WTC11 (cell line): ENCODE results near the gene ASTN2.

Experiments used
- FOXK1 ChIP-seq: sonication (generic); formaldehyde crosslinking; IDR thresholded peaks from 2 replicates; pipeline ENCODE4 v1.8.0; 2022; ENCODE audit warnings: mild to moderate bottlenecking, moderate library complexity, missing genetic modification reagents
- FOXP1 ChIP-seq: sonication (generic); formaldehyde crosslinking; IDR thresholded peaks from 2 replicates; pipeline ENCODE4 v1.8.0; 2022; ENCODE audit warnings: missing genetic modification reagents, mild to moderate bottlenecking, moderate library complexity, borderline replicate concordance
- JUN ChIP-seq: sonication (generic); formaldehyde crosslinking; IDR thresholded peaks from 2 replicates; pipeline ENCODE4 v1.8.0; 2023; ENCODE audit warnings: mild to moderate bottlenecking, missing genetic modification reagents
- NR3C1 ChIP-seq: sonication (generic); formaldehyde crosslinking; conservative IDR thresholded peaks from 2 replicates; pipeline ENCODE4 v1.8.1; 2023; ENCODE audit warnings: low read depth, mild to moderate bottlenecking, missing genetic modification reagents
- SP1 ChIP-seq: sonication (generic); formaldehyde crosslinking; conservative IDR thresholded peaks from 2 replicates; pipeline ENCODE4 v1.8.1; 2022; ENCODE audit warnings: missing genetic modification reagents
- ZNF263 ChIP-seq: sonication (generic); formaldehyde crosslinking; IDR thresholded peaks from 2 replicates; pipeline ENCODE4 v1.8.1; 2022; ENCODE audit warnings: low read depth, mild to moderate bottlenecking, moderate library complexity, missing genetic modification reagents
- ZNF671 ChIP-seq: fragments of 250-450 bp; sonication (Bioruptor Pico); IDR thresholded peaks from 2 replicates; pipeline ENCODE4 v1.8.0; 2021; ENCODE audit warnings: mild to moderate bottlenecking
- TF ChIP-seq, protein P1 (sequence below): sonication (generic); formaldehyde crosslinking; IDR thresholded peaks from 2 replicates; pipeline ENCODE4 v1.8.1; 2022; ENCODE audit warnings: low read depth, missing genetic modification reagents, borderline replicate concordance
- TF ChIP-seq, protein P2 (sequence below): sonication (generic); formaldehyde crosslinking; conservative IDR thresholded peaks from 2 replicates; pipeline ENCODE4 v1.8.1; 2023; ENCODE audit warnings: mild to moderate bottlenecking, low read depth, missing genetic modification reagents, moderate library complexity
- TF ChIP-seq, protein P3 (sequence below): sonication (generic); formaldehyde crosslinking; IDR thresholded peaks from 2 replicates; pipeline ENCODE4 v1.8.1; 2022; ENCODE audit warnings: mild to moderate bottlenecking, moderate library complexity, missing genetic modification reagents
- TF ChIP-seq, protein P4 (sequence below): sonication (generic); formaldehyde crosslinking; IDR thresholded peaks from 2 replicates; pipeline ENCODE4 v1.8.1; 2023; ENCODE audit warnings: mild to moderate bottlenecking, missing genetic modification reagents
- TF ChIP-seq, protein P5 (sequence below): sonication (generic); formaldehyde crosslinking; conservative IDR thresholded peaks from 2 replicates; pipeline ENCODE4 v1.8.1; 2022; ENCODE audit warnings: mild to moderate bottlenecking, missing genetic modification reagents
- TF ChIP-seq, protein P6 (sequence below): fragments of 200-600 bp; IDR thresholded peaks from 2 replicates; pipeline ENCODE4 v1.8.0; 2022; ENCODE audit warnings: antibody characterized with exemption
- TF ChIP-seq, protein P7 (sequence below): sonication (generic); formaldehyde crosslinking; IDR thresholded peaks from 2 replicates; pipeline ENCODE4 v1.8.0; 2022; ENCODE audit warnings: mild to moderate bottlenecking, missing genetic modification reagents

DNA sequence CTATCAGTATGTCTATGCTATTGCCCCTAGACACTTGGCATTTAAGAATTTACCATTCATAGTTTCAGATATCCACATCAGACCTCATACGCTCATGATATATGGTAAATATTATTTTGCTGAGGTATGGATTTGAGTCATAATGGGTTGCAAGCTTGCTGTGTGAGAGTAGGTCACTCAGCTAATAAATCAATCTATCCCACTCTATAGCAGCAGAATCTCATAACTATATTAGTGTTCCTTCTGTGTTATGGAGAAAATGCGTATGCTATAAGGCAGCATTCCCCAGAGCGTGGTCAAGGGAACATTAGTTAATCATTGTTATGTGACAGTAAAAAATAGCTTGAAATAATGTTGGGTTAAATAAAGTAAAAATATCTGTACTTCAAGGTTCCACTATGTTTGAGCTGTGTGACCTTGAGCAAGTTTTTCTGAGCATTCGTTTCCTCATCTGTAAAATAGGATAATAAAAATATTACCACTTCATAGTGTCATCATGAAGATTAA lies 720.0 kb downstream of the ASTN2 start:
- TF ChIP-seq, protein P1, sequence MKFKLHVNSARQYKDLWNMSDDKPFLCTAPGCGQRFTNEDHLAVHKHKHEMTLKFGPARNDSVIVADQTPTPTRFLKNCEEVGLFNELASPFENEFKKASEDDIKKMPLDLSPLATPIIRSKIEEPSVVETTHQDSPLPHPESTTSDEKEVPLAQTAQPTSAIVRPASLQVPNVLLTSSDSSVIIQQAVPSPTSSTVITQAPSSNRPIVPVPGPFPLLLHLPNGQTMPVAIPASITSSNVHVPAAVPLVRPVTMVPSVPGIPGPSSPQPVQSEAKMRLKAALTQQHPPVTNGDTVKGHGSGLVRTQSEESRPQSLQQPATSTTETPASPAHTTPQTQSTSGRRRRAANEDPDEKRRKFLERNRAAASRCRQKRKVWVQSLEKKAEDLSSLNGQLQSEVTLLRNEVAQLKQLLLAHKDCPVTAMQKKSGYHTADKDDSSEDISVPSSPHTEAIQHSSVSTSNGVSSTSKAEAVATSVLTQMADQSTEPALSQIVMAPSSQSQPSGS (CRISPR knock-in tag) = no peak
- TF ChIP-seq, protein P2, sequence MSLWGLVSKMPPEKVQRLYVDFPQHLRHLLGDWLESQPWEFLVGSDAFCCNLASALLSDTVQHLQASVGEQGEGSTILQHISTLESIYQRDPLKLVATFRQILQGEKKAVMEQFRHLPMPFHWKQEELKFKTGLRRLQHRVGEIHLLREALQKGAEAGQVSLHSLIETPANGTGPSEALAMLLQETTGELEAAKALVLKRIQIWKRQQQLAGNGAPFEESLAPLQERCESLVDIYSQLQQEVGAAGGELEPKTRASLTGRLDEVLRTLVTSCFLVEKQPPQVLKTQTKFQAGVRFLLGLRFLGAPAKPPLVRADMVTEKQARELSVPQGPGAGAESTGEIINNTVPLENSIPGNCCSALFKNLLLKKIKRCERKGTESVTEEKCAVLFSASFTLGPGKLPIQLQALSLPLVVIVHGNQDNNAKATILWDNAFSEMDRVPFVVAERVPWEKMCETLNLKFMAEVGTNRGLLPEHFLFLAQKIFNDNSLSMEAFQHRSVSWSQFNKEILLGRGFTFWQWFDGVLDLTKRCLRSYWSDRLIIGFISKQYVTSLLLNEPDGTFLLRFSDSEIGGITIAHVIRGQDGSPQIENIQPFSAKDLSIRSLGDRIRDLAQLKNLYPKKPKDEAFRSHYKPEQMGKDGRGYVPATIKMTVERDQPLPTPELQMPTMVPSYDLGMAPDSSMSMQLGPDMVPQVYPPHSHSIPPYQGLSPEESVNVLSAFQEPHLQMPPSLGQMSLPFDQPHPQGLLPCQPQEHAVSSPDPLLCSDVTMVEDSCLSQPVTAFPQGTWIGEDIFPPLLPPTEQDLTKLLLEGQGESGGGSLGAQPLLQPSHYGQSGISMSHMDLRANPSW = no peak
- TF ChIP-seq NR3C1 (CRISPR knock-in tag) (no peak), FOXK1 (CRISPR knock-in tag) (no peak), JUN (no peak), SP1 (no peak), ZNF671 (no peak), FOXP1 (no peak), ZNF263 (no peak)
- TF ChIP-seq, protein P3, sequence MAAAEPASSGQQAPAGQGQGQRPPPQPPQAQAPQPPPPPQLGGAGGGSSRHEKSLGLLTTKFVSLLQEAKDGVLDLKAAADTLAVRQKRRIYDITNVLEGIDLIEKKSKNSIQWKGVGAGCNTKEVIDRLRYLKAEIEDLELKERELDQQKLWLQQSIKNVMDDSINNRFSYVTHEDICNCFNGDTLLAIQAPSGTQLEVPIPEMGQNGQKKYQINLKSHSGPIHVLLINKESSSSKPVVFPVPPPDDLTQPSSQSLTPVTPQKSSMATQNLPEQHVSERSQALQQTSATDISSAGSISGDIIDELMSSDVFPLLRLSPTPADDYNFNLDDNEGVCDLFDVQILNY (CRISPR knock-in tag) = no peak
- TF ChIP-seq, protein P4, sequence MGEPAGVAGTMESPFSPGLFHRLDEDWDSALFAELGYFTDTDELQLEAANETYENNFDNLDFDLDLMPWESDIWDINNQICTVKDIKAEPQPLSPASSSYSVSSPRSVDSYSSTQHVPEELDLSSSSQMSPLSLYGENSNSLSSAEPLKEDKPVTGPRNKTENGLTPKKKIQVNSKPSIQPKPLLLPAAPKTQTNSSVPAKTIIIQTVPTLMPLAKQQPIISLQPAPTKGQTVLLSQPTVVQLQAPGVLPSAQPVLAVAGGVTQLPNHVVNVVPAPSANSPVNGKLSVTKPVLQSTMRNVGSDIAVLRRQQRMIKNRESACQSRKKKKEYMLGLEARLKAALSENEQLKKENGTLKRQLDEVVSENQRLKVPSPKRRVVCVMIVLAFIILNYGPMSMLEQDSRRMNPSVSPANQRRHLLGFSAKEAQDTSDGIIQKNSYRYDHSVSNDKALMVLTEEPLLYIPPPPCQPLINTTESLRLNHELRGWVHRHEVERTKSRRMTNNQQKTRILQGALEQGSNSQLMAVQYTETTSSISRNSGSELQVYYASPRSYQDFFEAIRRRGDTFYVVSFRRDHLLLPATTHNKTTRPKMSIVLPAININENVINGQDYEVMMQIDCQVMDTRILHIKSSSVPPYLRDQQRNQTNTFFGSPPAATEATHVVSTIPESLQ = no peak
- TF ChIP-seq, protein P5, sequence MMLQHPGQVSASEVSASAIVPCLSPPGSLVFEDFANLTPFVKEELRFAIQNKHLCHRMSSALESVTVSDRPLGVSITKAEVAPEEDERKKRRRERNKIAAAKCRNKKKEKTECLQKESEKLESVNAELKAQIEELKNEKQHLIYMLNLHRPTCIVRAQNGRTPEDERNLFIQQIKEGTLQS (CRISPR knock-in tag) = no peak
- TF ChIP-seq, protein P6, sequence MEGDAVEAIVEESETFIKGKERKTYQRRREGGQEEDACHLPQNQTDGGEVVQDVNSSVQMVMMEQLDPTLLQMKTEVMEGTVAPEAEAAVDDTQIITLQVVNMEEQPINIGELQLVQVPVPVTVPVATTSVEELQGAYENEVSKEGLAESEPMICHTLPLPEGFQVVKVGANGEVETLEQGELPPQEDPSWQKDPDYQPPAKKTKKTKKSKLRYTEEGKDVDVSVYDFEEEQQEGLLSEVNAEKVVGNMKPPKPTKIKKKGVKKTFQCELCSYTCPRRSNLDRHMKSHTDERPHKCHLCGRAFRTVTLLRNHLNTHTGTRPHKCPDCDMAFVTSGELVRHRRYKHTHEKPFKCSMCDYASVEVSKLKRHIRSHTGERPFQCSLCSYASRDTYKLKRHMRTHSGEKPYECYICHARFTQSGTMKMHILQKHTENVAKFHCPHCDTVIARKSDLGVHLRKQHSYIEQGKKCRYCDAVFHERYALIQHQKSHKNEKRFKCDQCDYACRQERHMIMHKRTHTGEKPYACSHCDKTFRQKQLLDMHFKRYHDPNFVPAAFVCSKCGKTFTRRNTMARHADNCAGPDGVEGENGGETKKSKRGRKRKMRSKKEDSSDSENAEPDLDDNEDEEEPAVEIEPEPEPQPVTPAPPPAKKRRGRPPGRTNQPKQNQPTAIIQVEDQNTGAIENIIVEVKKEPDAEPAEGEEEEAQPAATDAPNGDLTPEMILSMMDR = no peak
- TF ChIP-seq, protein P7, sequence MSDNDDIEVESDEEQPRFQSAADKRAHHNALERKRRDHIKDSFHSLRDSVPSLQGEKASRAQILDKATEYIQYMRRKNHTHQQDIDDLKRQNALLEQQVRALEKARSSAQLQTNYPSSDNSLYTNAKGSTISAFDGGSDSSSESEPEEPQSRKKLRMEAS = no peak
